ENCODE results near the gene LEPR.
A peak's percentile ranks its signal among the peaks of the same experiment; 100 is the strongest.

LEPR gene

GRCh38 chr1:65425006-65425405, 4.5 kb downstream of the LEPR start:
- H3K4me3 ChIP-seq (ENCODE audit: low read depth, low read length): no peak overlapping the region
- TF ChIP-seq CTCF (conservative IDR thresholded peaks at IDR 0.05; ENCODE audit: low read depth, low read length): no peak

GRCh38 chr1:65425697-65426096, 5.2 kb downstream of the LEPR start:
- TF ChIP-seq CTCF (conservative IDR thresholded peaks at IDR 0.05; ENCODE audit: low read depth, low read length): no peak
- H3K4me3 ChIP-seq (ENCODE audit: low read depth, low read length): no peak overlapping the region
- DNase-seq (ENCODE audit: low read depth): peak; percentile 83

More at GRCh38 chr1:65425006-65425405, 4.5 kb downstream of the LEPR start:
- no peak for DNase-seq (ENCODE audit: low read depth)

GRCh38 chr1:65429078-65429477, 8.6 kb downstream of the LEPR start:
- TF ChIP-seq CTCF (conservative IDR thresholded peaks at IDR 0.05; ENCODE audit: low read depth, low read length): no peak
- H3K4me3 ChIP-seq (ENCODE audit: low read depth, low read length): no peak overlapping the region
- no peak for DNase-seq (ENCODE audit: low read depth)

GRCh38 chr1:65429806-65430205, 9.3 kb downstream of the LEPR start:
- no peak overlapping the region for H3K4me3 ChIP-seq (ENCODE audit: low read depth, low read length)
- no peak for TF ChIP-seq CTCF (conservative IDR thresholded peaks at IDR 0.05; ENCODE audit: low read depth, low read length)
- peak; percentile 89 for DNase-seq (ENCODE audit: low read depth)

GRCh38 chr1:65431111-65431705, 10.7 kb downstream of the LEPR start:
- peak; percentile 59 for TF ChIP-seq CTCF (conservative IDR thresholded peaks at IDR 0.05; ENCODE audit: low read depth, low read length)
- peak; percentile 78 for DNase-seq (ENCODE audit: low read depth)
- no peak overlapping the region for H3K4me3 ChIP-seq (ENCODE audit: low read depth, low read length)

- no peak overlapping the region for H3K4me3 ChIP-seq (ENCODE audit: low read depth, low read length)
- no peak for DNase-seq (ENCODE audit: low read depth)
- TF ChIP-seq CTCF (conservative IDR thresholded peaks at IDR 0.05; ENCODE audit: low read depth, low read length): no peak
These were observed 12.4 kb downstream of the LEPR start for GRCh38 chr1:65432918-65433317.

GRCh38 chr1:65434255-65434654, 13.8 kb downstream of the LEPR start:
- no peak for TF ChIP-seq CTCF (conservative IDR thresholded peaks at IDR 0.05; ENCODE audit: low read depth, low read length)
- peak; percentile 11 for DNase-seq (ENCODE audit: low read depth)
- H3K4me3 ChIP-seq (ENCODE audit: low read depth, low read length): no peak overlapping the region

All from choroid plexus epithelial cell (primary cell).